ENCODE measurements around the gene TPST2.

The TPST2 gene

DNA sequence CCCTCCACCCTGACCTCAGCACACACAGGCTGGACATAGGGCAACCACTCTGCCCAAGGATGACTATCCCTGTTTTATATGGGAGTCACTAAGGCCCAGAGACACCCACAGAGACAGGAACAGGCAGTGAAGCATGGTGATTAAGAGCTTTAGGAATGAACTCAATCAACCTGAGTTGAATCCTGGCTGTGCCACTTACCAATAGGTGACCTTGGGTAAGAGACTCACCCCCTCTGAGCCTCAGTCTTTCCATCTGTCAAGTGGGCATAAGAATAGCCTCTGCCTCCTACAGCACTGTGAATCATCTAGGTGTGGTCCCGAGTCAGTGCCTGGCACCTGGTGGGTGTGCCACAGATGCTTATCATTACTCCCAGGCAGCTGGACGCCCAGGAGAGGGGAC lies 21.1 kb upstream of the TPST2 start:
- H3K9me3 ChIP-seq (ENCODE audit: control insufficient read depth, insufficient read depth, low read length) = no peaks in the 10 kb centered on the region
- no peak for DNase-seq (ENCODE audit: low read depth, low spot score)
- no peak overlapping the region for H3K27ac ChIP-seq (ENCODE audit: low read length)
- H3K4me1 ChIP-seq (ENCODE audit: control insufficient read depth, insufficient read depth, low read length) = peaks cover 10% of the 10 kb centered on the region
- no peaks in the 10 kb centered on the region for H3K36me3 ChIP-seq (ENCODE audit: control insufficient read depth, insufficient read depth, low read length)
- no CpG with 5 or more reads among the region's 2 CpGs for WGBS (ENCODE audit: insufficient coverage, insufficient read length)
- H3K4me3 ChIP-seq (ENCODE audit: low read length) = no peak overlapping the region
- H3K27me3 ChIP-seq (ENCODE audit: control insufficient read depth, insufficient read depth, low read length) = peaks cover 10% of the 10 kb centered on the region

DNA sequence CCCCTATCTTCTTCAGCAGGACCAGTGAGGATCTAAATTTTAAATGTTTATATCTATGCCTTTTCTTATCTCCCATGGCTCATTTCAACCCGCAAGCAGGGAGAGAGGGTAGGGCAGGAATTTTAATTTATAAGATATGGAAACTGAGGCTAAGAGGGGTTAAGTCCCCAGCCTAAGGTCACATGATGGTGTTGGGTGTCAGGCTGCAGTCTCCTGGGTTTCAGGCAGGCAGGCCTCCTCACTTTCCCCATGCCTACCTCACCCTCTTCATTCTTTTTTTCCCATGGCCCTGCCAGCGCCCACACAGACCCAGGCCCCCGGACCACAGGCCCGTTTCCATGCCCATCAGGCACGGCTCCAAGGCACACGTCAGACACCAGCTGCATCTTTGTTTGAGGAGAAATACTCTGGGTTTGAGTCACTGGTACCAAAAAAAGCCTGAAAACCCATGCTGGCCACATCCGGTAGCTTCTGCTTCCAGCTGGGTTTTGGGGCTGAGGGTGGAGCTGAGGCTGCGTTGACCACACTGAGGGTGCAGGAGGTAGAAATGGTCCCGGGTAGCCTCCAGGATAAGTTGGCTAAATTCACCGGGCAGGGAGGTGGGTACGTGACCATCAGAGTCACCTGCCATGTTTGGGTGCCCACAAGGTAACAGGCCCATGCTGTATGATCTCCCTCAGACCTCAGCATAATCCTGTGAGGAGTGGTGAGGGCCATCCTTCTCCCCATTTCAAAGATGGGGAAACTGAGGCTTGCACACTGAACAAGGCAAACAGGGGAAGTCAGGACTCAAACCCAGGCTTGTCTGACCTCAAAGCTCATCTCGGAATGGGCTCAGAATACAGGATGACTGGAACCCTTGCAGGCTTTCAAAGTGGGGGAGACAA lies 20.4 kb upstream of the TPST2 start:
- DNase-seq (ENCODE audit: low read depth, low spot score) = no peak

DNA sequence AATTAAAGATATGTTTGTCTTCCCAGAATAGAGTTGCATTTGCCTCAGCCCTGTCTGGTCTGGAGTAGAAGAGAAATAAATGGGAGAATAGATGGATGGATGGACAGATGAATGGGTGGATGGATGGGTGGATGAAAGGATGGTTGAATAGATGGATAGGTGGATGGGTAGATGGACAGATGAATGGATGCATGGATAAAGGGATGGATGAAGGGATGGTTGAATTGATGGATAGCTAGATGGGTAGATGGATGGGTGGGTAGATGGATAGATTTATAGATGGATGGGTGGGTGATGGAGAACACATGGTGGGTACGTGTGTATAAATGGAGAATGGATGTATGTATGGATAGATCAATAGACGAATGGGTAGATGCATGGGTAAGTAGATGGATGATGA lies 19.4 kb upstream of the TPST2 start:
- no peak overlapping the region for H3K27ac ChIP-seq (ENCODE audit: low read length)

More for the DNA sequence above, 20.4 kb upstream of the TPST2 start:
- Histone ChIP-seq H3K27me3 (ENCODE audit: control insufficient read depth, insufficient read depth, low read length) (peaks cover 10% of the 10 kb centered on the region), H3K4me3 (ENCODE audit: low read length) (no peak overlapping the region), H3K27ac (ENCODE audit: low read length) (no peak overlapping the region), H3K9me3 (ENCODE audit: control insufficient read depth, insufficient read depth, low read length) (no peaks in the 10 kb centered on the region), H3K4me1 (ENCODE audit: control insufficient read depth, insufficient read depth, low read length) (peaks cover 10% of the 10 kb centered on the region), H3K36me3 (ENCODE audit: control insufficient read depth, insufficient read depth, low read length) (no peaks in the 10 kb centered on the region)
- WGBS (ENCODE audit: insufficient coverage, insufficient read length) = no CpG with 5 or more reads among the region's 12 CpGs

DNA sequence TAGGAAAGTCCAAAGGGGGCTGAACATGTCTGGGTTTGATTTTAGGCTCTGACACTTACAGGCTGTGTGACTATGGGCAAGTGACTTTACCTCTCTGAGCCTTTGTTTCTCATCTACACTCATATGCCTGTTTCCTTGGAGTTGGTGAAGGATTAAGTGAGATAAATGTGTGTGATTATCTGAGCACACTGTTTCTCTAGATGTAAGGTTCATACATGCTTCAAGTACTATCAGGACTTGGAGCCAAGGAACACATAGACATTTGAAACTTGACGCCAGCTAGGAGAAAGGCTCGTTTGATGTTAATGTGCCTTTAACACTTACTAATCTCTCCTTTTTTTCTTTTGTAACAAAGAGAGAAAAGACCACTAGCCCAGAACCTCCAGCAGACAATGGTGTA lies 18.2 kb upstream of the TPST2 start:
- no peak for DNase-seq (ENCODE audit: low read depth, low spot score)

More for the DNA sequence above, 19.4 kb upstream of the TPST2 start:
- 100% methylated on average over 2 of the region's 2 CpGs for WGBS (ENCODE audit: insufficient coverage, insufficient read length)
- peaks cover 8% of the 10 kb centered on the region for H3K27me3 ChIP-seq (ENCODE audit: control insufficient read depth, insufficient read depth, low read length)
- peaks cover 8% of the 10 kb centered on the region for H3K4me1 ChIP-seq (ENCODE audit: control insufficient read depth, insufficient read depth, low read length)
- H3K9me3 ChIP-seq (ENCODE audit: control insufficient read depth, insufficient read depth, low read length) = no peaks in the 10 kb centered on the region
- no peak for DNase-seq (ENCODE audit: low read depth, low spot score)
- no peaks in the 10 kb centered on the region for H3K36me3 ChIP-seq (ENCODE audit: control insufficient read depth, insufficient read depth, low read length)
- H3K4me3 ChIP-seq (ENCODE audit: low read length) = no peak overlapping the region

DNA sequence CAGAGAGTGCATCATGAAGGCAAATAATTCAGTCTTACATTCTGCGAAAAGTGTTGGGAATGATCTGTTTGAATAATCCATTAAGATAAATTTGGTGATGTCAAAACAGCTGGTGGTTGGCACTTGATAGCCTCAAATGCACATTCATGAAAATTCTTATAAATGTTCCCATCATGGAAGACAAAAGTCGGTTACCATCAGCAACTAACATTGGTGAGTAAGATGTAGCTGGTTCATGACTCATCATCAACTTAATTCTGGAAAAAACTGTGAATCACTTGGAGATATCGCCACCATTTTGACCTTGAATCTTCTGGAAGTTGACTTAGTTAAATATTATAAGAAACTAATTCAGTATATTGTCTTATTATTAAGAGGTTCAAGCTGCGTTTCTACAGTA lies 16.7 kb upstream of the TPST2 start:
- Histone ChIP-seq H3K36me3 (ENCODE audit: control insufficient read depth, insufficient read depth, low read length) (no peaks in the 10 kb centered on the region), H3K9me3 (ENCODE audit: control insufficient read depth, insufficient read depth, low read length) (no peaks in the 10 kb centered on the region), H3K4me1 (ENCODE audit: control insufficient read depth, insufficient read depth, low read length) (no peaks in the 10 kb centered on the region), H3K27ac (ENCODE audit: low read length) (no peak overlapping the region), H3K27me3 (ENCODE audit: control insufficient read depth, insufficient read depth, low read length) (no peaks in the 10 kb centered on the region), H3K4me3 (ENCODE audit: low read length) (no peak overlapping the region)
- no CpG with 5 or more reads among the region's 4 CpGs for WGBS (ENCODE audit: insufficient coverage, insufficient read length)
- DNase-seq (ENCODE audit: low read depth, low spot score) = no peak

More for the DNA sequence above, 18.2 kb upstream of the TPST2 start:
- Histone ChIP-seq H3K36me3 (ENCODE audit: control insufficient read depth, insufficient read depth, low read length) (no peaks in the 10 kb centered on the region), H3K27me3 (ENCODE audit: control insufficient read depth, insufficient read depth, low read length) (peaks cover 7% of the 10 kb centered on the region), H3K27ac (ENCODE audit: low read length) (no peak overlapping the region), H3K4me1 (ENCODE audit: control insufficient read depth, insufficient read depth, low read length) (peaks cover 8% of the 10 kb centered on the region), H3K9me3 (ENCODE audit: control insufficient read depth, insufficient read depth, low read length) (no peaks in the 10 kb centered on the region), H3K4me3 (ENCODE audit: low read length) (no peak overlapping the region)
- no CpG with 5 or more reads among the region's 2 CpGs for WGBS (ENCODE audit: insufficient coverage, insufficient read length)

DNA sequence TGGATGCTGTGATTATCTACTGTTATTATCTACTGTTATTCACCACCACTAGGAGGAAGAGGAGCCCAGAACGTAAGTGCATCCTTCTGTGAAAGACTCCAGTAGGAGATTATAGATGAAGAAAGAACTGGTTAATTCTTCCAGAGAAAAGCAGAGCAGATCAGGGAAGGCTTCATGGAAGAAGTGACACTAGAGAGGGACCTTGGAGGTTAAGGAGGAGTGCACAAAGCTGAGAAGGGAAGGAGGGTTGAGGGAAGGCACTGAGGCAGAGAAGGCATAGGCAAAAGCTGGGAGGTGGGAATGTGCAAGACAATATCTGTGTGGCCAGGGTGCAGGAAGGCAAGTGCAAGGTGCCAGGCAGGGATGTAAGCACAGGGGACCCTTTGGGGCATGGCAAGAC lies 14.4 kb upstream of the TPST2 start:
- DNase-seq (ENCODE audit: low read depth, low spot score) = no peak
- Histone ChIP-seq H3K4me3 (ENCODE audit: low read length) (no peak overlapping the region), H3K27ac (ENCODE audit: low read length) (no peak overlapping the region), H3K4me1 (ENCODE audit: control insufficient read depth, insufficient read depth, low read length) (no peaks in the 10 kb centered on the region), H3K9me3 (ENCODE audit: control insufficient read depth, insufficient read depth, low read length) (no peaks in the 10 kb centered on the region), H3K27me3 (ENCODE audit: control insufficient read depth, insufficient read depth, low read length) (no peaks in the 10 kb centered on the region), H3K36me3 (ENCODE audit: control insufficient read depth, insufficient read depth, low read length) (no peaks in the 10 kb centered on the region)
- WGBS (ENCODE audit: insufficient coverage, insufficient read length) = no CpG with 5 or more reads among the region's 1 CpG

DNA sequence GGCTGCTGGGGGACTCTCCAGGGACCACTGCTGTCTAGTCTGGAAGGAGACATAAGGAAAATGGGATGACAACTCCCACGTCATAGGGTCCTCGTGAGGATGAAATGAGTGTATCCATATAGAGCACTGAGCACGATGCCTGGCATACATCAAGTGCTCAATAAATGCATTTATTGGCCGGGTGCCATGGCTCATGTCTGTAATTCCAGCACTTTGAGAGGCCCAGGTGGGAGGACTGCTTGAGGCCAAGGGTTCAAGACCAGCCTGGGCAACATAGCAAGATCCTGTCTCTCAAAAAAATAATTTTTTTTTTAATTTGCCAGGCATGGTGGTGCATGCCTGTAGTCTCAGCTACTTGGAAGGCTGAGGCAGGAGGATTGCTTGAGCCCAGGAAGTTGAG lies 12.2 kb upstream of the TPST2 start:
- Histone ChIP-seq H3K4me1 (ENCODE audit: control insufficient read depth, insufficient read depth, low read length) (no peaks in the 10 kb centered on the region), H3K27me3 (ENCODE audit: control insufficient read depth, insufficient read depth, low read length) (no peaks in the 10 kb centered on the region), H3K27ac (ENCODE audit: low read length) (no peak overlapping the region), H3K4me3 (ENCODE audit: low read length) (no peak overlapping the region), H3K36me3 (ENCODE audit: control insufficient read depth, insufficient read depth, low read length) (no peaks in the 10 kb centered on the region), H3K9me3 (ENCODE audit: control insufficient read depth, insufficient read depth, low read length) (no peaks in the 10 kb centered on the region)
- no peak for DNase-seq (ENCODE audit: low read depth, low spot score)
- no CpG with 5 or more reads among the region's 4 CpGs for WGBS (ENCODE audit: insufficient coverage, insufficient read length)

DNA sequence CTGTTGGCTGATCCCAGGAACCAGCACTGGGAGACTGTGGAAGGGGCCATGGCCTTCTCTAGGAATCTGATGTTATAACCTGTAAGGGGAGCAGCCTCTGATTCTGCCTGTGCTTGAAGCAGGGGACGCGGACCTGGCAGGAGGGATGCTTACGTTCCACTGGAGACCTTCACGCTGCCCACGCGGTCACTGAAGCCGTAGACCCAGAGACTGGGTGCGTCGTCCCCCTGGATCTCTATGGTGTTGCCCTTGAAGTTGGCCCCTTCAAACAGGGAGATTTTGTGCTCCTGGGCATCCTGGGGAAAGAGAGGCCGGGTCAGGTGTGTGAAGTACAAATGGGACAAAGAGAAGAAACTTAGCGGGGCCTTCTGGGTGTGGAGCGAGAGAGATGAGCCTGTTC lies 11.8 kb upstream of the TPST2 start:
- WGBS (ENCODE audit: insufficient coverage, insufficient read length) = no CpG with 5 or more reads among the region's 12 CpGs
- H3K4me3 ChIP-seq (ENCODE audit: low read length) = no peak overlapping the region
- no peak for DNase-seq (ENCODE audit: low read depth, low spot score)

DNA sequence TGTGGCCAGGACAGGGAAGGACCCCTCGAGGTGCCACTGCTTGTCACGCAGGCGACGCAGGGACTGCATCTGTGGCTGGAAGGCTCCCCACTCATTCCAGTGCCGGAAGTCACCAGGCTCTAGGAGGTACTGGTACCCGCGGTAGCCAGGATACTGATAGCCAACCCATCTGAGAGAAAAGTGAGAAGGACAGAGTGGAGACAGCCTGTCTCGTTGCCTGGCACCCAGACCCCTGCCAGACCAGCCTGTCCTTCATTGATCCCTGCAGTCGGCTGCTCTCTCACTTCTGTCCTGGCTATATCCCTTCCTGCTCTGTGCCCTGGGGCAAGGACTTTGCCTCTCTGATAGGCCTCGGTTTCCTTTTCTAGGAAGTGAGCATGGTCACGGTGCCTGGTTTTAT lies 9.6 kb upstream of the TPST2 start:
- no peaks in the 10 kb centered on the region for H3K27me3 ChIP-seq (ENCODE audit: control insufficient read depth, insufficient read depth, low read length)
- H3K4me1 ChIP-seq (ENCODE audit: control insufficient read depth, insufficient read depth, low read length) = no peaks in the 10 kb centered on the region
- H3K9me3 ChIP-seq (ENCODE audit: control insufficient read depth, insufficient read depth, low read length) = no peaks in the 10 kb centered on the region
- no peak for DNase-seq (ENCODE audit: low read depth, low spot score)
- WGBS (ENCODE audit: insufficient coverage, insufficient read length) = no CpG with 5 or more reads among the region's 11 CpGs
- no peaks in the 10 kb centered on the region for H3K36me3 ChIP-seq (ENCODE audit: control insufficient read depth, insufficient read depth, low read length)
- H3K4me3 ChIP-seq (ENCODE audit: low read length) = no peak overlapping the region
- H3K27ac ChIP-seq (ENCODE audit: low read length) = no peak overlapping the region

More for the DNA sequence above, 11.8 kb upstream of the TPST2 start:
- H3K27ac ChIP-seq (ENCODE audit: low read length) = no peak overlapping the region
- H3K9me3 ChIP-seq (ENCODE audit: control insufficient read depth, insufficient read depth, low read length) = no peaks in the 10 kb centered on the region
- H3K27me3 ChIP-seq (ENCODE audit: control insufficient read depth, insufficient read depth, low read length) = no peaks in the 10 kb centered on the region
- no peaks in the 10 kb centered on the region for H3K4me1 ChIP-seq (ENCODE audit: control insufficient read depth, insufficient read depth, low read length)
- H3K36me3 ChIP-seq (ENCODE audit: control insufficient read depth, insufficient read depth, low read length) = no peaks in the 10 kb centered on the region

DNA sequence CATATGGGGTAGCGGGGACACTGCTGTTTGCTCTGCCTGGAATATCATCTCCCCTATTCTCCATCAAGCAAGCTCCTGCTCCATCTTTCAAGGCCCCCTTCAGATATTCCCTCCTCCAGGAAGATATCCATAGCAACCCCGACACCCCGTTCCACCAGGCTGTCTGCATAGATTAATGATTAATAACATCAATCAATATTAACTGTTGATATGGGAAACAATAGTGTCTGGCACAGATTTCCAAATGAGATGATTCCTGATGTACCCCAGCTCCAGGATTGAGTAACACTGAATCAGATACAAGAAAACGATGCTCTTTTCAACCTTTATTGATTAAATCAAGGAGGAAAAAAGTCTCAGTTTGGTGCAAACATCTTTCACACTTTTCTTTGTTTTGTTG lies 7.5 kb upstream of the TPST2 start:
- no peaks in the 10 kb centered on the region for H3K36me3 ChIP-seq (ENCODE audit: control insufficient read depth, insufficient read depth, low read length)

DNA sequence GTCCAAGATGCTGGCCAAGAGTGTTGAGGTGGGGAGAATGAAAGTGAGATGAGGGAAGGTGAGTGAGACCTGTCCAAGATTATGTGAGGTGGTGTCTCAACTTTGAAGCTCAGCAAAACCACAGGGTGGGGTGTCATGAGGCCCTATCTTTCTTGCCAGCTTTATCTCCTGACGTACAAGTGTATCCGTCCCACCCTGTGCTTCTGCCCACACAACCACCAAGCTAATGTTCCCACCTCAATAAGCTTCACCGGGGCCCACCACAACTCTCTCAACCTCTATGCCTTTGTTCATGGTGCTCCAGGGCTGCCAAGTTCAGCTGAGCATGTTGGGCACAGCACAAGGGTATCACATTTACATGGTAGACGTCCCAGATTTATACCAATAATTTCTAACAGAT lies 7.1 kb upstream of the TPST2 start:
- no peaks in the 10 kb centered on the region for H3K4me1 ChIP-seq (ENCODE audit: control insufficient read depth, insufficient read depth, low read length)
- no peaks in the 10 kb centered on the region for H3K36me3 ChIP-seq (ENCODE audit: control insufficient read depth, insufficient read depth, low read length)
- H3K27me3 ChIP-seq (ENCODE audit: control insufficient read depth, insufficient read depth, low read length) = no peaks in the 10 kb centered on the region
- WGBS (ENCODE audit: insufficient coverage, insufficient read length) = no CpG with 5 or more reads among the region's 4 CpGs
- H3K4me3 ChIP-seq (ENCODE audit: low read length) = no peak overlapping the region
- H3K27ac ChIP-seq (ENCODE audit: low read length) = no peak overlapping the region
- no peak for DNase-seq (ENCODE audit: low read depth, low spot score)
- no peaks in the 10 kb centered on the region for H3K9me3 ChIP-seq (ENCODE audit: control insufficient read depth, insufficient read depth, low read length)

More for the DNA sequence above, 7.5 kb upstream of the TPST2 start:
- H3K9me3 ChIP-seq (ENCODE audit: control insufficient read depth, insufficient read depth, low read length) = no peaks in the 10 kb centered on the region
- H3K4me3 ChIP-seq (ENCODE audit: low read length) = no peak overlapping the region
- no peak for DNase-seq (ENCODE audit: low read depth, low spot score)
- no CpG with 5 or more reads among the region's 4 CpGs for WGBS (ENCODE audit: insufficient coverage, insufficient read length)
- no peaks in the 10 kb centered on the region for H3K4me1 ChIP-seq (ENCODE audit: control insufficient read depth, insufficient read depth, low read length)
- no peak overlapping the region for H3K27ac ChIP-seq (ENCODE audit: low read length)
- H3K27me3 ChIP-seq (ENCODE audit: control insufficient read depth, insufficient read depth, low read length) = no peaks in the 10 kb centered on the region
